Keratinocyte (primary cell): Measurements from ENCODE around the gene SELENBP1. TPM values are rescaled to one million over a fixed set of nuclear protein-coding genes. Genes with fewer than 3 reads are reported as not detected.

Experiments
- DNase-seq: peaks from one replicate; pipeline ENCODE4 v3.0.0-alpha.2; 2011; ENCODE audit warnings: low read depth, missing footprints, low spot score
- FAIRE-seq: peaks from 2 replicates; lab custom pipeline; 2011; peaks lifted over from hg19 to GRCh38; lab: Jason Lieb, UNC
- H2AFZ ChIP-seq: 2 replicates; pipeline ENCODE4 v1.6.0; 2012; ENCODE audit warnings: low read length, control low read depth, inconsistent platforms; ENCODE audit not compliant: control insufficient read depth
- H3K27ac ChIP-seq: 2 replicates; pipeline ENCODE4 v1.5.1; 2011; ENCODE audit warnings: low read length; ENCODE audit not compliant: control insufficient read depth, insufficient read depth
- H3K27me3 ChIP-seq: 3 replicates; pipeline ENCODE4 v1.6.0; 2011; ENCODE audit warnings: low read length; ENCODE audit not compliant: control insufficient read depth, insufficient read depth; ENCODE audit errors: extremely low read depth
- H3K36me3 ChIP-seq, 2 experiments: 2 replicates in 1 of 2; 3 replicates in 1 of 2; pipeline ENCODE4 v1.5.1; 2011; ENCODE audit warnings: low read length in 2 of 2, mild to moderate bottlenecking in 1 of 2; ENCODE audit not compliant: control insufficient read depth in 2 of 2, insufficient read depth in 2 of 2; ENCODE audit errors: extremely low read depth in 1 of 2
- H3K4me1 ChIP-seq: 3 replicates; pipeline ENCODE4 v1.5.1; 2011; ENCODE audit warnings: low read length; ENCODE audit not compliant: control insufficient read depth, insufficient read depth; ENCODE audit errors: extremely low read depth
- H3K4me2 ChIP-seq: 3 replicates; pipeline ENCODE4 v1.6.0; 2011; ENCODE audit warnings: low read depth, low read length; ENCODE audit not compliant: control insufficient read depth, insufficient read depth; ENCODE audit errors: extremely low read depth
- H3K4me3 ChIP-seq, 3 experiments: fragments of 200-600 bp in 1 of 3; sonication (generic) in 1 of 3; 2 replicates in 2 of 3; 3 replicates in 1 of 3; pipeline ENCODE4 v1.5.1; 2011 to 2016; ENCODE audit warnings: low read length in 3 of 3, mild to moderate bottlenecking in 3 of 3, control low read depth in 2 of 3, inconsistent platforms in 1 of 3, low read depth in 1 of 3, mixed read lengths in 1 of 3, mixed run types in 1 of 3, moderate library complexity in 1 of 3; ENCODE audit not compliant: control insufficient read depth in 2 of 3, insufficient read depth in 2 of 3; ENCODE audit errors: extremely low read depth in 1 of 3
- H3K79me2 ChIP-seq: 2 replicates; pipeline ENCODE4 v1.6.0; 2012; ENCODE audit warnings: low read length; ENCODE audit not compliant: control insufficient read depth, insufficient read depth
- H3K9ac ChIP-seq: 3 replicates; pipeline ENCODE4 v1.6.0; 2011; ENCODE audit warnings: low read length; ENCODE audit not compliant: control insufficient read depth, insufficient read depth; ENCODE audit errors: extremely low read depth
- H3K9me1 ChIP-seq: 3 replicates; pipeline ENCODE4 v1.6.0; 2011; ENCODE audit warnings: low read length; ENCODE audit not compliant: control insufficient read depth, insufficient read depth; ENCODE audit errors: extremely low read depth
- H3K9me3 ChIP-seq: 2 replicates; pipeline ENCODE4 v1.5.1; 2012; ENCODE audit warnings: low read depth, low read length; ENCODE audit not compliant: control insufficient read depth
- H4K20me1 ChIP-seq: 3 replicates; pipeline ENCODE4 v1.6.0; 2011; ENCODE audit warnings: low read length; ENCODE audit not compliant: control insufficient read depth, insufficient read depth; ENCODE audit errors: extremely low read depth
- CTCF ChIP-seq, 3 experiments: IDR thresholded peaks in 1 of 3; conservative IDR thresholded peaks in 1 of 3; optimal IDR thresholded peaks in 1 of 3; 2 replicates in 2 of 3; 3 replicates in 1 of 3; pipeline versions ENCODE3 to v1.5.1; 2011; ENCODE audit warnings: low read length in 3 of 3, mild to moderate bottlenecking in 3 of 3, moderate library complexity in 2 of 3, control low read depth in 1 of 3, inconsistent platforms in 1 of 3; ENCODE audit not compliant: insufficient read depth in 2 of 3; ENCODE audit errors: extremely low read depth in 1 of 3
- EZH2 ChIP-seq: IDR thresholded peaks from one replicate; pipeline ENCODE4 v1.6.1; 2012; ENCODE audit warnings: inconsistent platforms, mild to moderate bottlenecking, low read length, moderate library complexity
- dilution Hi-C: fragments of 300-500 bp; cut with MboI; formaldehyde crosslinking; loops from one replicate; pipeline ENCODE4 v1.7.0; 2020; ENCODE audit warnings: low sequenced_read_pairs; ENCODE audit not compliant: extremely low pct_ligation_motif_present
- polyA plus RNA-seq, 5 experiments: library from polyadenylated mRNA; depleted of rRNA in 3 of 5; stranded (reverse) in 3 of 5; stranded (forward) in 1 of 5; unstranded in 1 of 5; fragments of >200 nt; gene quantifications; 1 replicate in 1 of 5; 2 replicates in 3 of 5; 3 replicates in 1 of 5; pipeline versions ENCODE4 v1.2.1 to v1.2.3, GENCODE V29; 2011 to 2012; ENCODE audit warnings: missing spikeins in 2 of 5, low read depth in 1 of 5, low replicate concordance in 1 of 5

Gene SELENBP1
- polyA plus RNA-seq, 1 donor (not counting 4 experiments of a cell fraction or from before 2014, with no cell fraction given) = 3.0 TPM

DNA sequence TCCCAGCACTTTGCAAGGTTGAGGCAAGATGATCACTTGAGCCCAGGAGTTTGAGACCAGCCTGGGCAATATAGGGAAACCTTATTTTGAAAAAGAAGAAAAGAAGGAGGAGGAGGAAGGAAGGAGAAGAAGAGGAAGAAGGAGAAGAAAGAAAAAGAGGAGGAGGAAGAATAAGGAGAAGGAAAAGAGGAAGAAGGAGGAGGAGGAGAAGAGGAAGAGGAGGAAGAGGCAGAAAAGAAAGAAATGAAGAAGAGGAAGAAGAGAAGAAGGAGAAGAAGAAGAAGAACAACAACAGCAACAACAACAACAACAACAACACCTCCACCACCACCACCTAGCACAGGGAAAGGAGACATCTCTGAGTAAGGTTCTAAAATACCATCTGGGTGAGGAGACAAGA is 10.6 kb downstream of the SELENBP1 start:
- dilution Hi-C loops = no loop called here
- no peaks in the 10 kb centered on the region for H4K20me1 ChIP-seq
- H3K27me3 ChIP-seq = no peaks in the 10 kb centered on the region
- no peak overlapping the region for H3K4me3 ChIP-seq
- H3K9me1 ChIP-seq = no peaks in the 10 kb centered on the region
- no peaks in the 10 kb centered on the region for H3K79me2 ChIP-seq
- DNase-seq (no peak), FAIRE-seq (no peak)
- H3K9ac ChIP-seq = no peak overlapping the region
- no peaks in the 10 kb centered on the region for H3K36me3 ChIP-seq
- peaks cover 6% of the 10 kb centered on the region for H3K9me3 ChIP-seq
- no peak overlapping the region for H3K4me2 ChIP-seq
- TF ChIP-seq CTCF (optimal IDR thresholded peaks at IDR 0.05 in 1 of 3, IDR thresholded peaks at IDR 0.05 in 1 of 3, conservative IDR thresholded peaks at IDR 0.05 in 1 of 3; ENCODE audit: extremely low read depth in 1 of 3, insufficient read depth in 2 of 3, low read length in 3 of 3) (no peak), EZH2 (no peak)
- H3K4me1 ChIP-seq = no peaks in the 10 kb centered on the region
- H2AFZ ChIP-seq = no peak overlapping the region
- no peak overlapping the region for H3K27ac ChIP-seq

- no peaks in the 10 kb centered on the region for H3K36me3 ChIP-seq
- H3K9ac ChIP-seq = no peak overlapping the region
- H3K9me1 ChIP-seq = no peaks in the 10 kb centered on the region
- H3K4me1 ChIP-seq = no peaks in the 10 kb centered on the region
- H3K27me3 ChIP-seq = no peaks in the 10 kb centered on the region
- FAIRE-seq (no peak), DNase-seq (no peak)
- no peak overlapping the region for H3K4me3 ChIP-seq
- no peak for TF ChIP-seq CTCF (optimal IDR thresholded peaks at IDR 0.05 in 1 of 3, IDR thresholded peaks at IDR 0.05 in 1 of 3, conservative IDR thresholded peaks at IDR 0.05 in 1 of 3; ENCODE audit: extremely low read depth in 1 of 3, insufficient read depth in 2 of 3, low read length in 3 of 3)
- TF ChIP-seq EZH2 = no peak
- H3K27ac ChIP-seq = no peak overlapping the region
- H4K20me1 ChIP-seq = no peaks in the 10 kb centered on the region
- dilution Hi-C loops = no loop called here
- no peaks in the 10 kb centered on the region for H3K79me2 ChIP-seq
- no peak overlapping the region for H2AFZ ChIP-seq
- H3K4me2 ChIP-seq = no peak overlapping the region
- H3K9me3 ChIP-seq = no peaks in the 10 kb centered on the region
These were observed 15.8 kb downstream of the SELENBP1 start for GRCh38 chr1:151356696-151357095.
